Transverse colon (tissue), 4 donors: Measurements from ENCODE around the gene CUL1. TPM values are rescaled to one million over a fixed set of nuclear protein-coding genes. Genes with fewer than 3 reads are reported as not detected.

ENCODE experiments used
- DNase-seq: peaks from one replicate; pipeline ENCODE4 v3.0.0-alpha.2; 2019
- H3K27ac ChIP-seq, 4 donors: fragments of 200-600 bp; sonication (generic); 2 replicates each; pipeline ENCODE4 v1.5.1; 2016 to 2018; ENCODE audit warnings: inconsistent platforms in 4 of 4
- H3K27me3 ChIP-seq: fragments of 200-600 bp; sonication (generic); 2 replicates; pipeline ENCODE4 v1.5.1; 2017; ENCODE audit warnings: inconsistent platforms
- H3K36me3 ChIP-seq, 4 donors: fragments of 200-600 bp; sonication (generic); 2 replicates each; pipeline ENCODE4 v1.5.1; 2017 to 2019; ENCODE audit warnings: inconsistent platforms in 4 of 4
- H3K4me1 ChIP-seq, 4 donors: fragments of 200-600 bp; sonication (generic); 2 replicates each; pipeline ENCODE4 v1.5.1; 2017 to 2020; ENCODE audit warnings: inconsistent platforms in 4 of 4
- H3K4me3 ChIP-seq, 4 donors: fragments of 200-600 bp; sonication (generic); 1 replicate in 1 of 4; 2 replicates in 3 of 4; pipeline versions ENCODE4 v1.5.1 to v1.6.1; 2017 to 2019; ENCODE audit warnings: inconsistent platforms in 4 of 4
- H3K9me3 ChIP-seq, 2 donors: fragments of 200-600 bp; sonication (generic); 2 replicates each; pipeline ENCODE4 v1.5.1; 2017 to 2019; ENCODE audit warnings: inconsistent platforms in 2 of 2
- EP300 ChIP-seq: sonication (generic); formaldehyde crosslinking; IDR thresholded peaks from one replicate; pipeline ENCODE4 v1.6.1; 2017; ENCODE audit warnings: antibody characterized with exemption, low read depth
- POLR2A ChIP-seq: fragments of 450-650 bp; IDR thresholded peaks from one replicate; pipeline ENCODE4 v1.6.1; 2016; ENCODE audit warnings: antibody characterized with exemption, mild to moderate bottlenecking, moderate library complexity
- POLR2AphosphoS5 ChIP-seq, 3 donors: sonication (generic); formaldehyde crosslinking; IDR thresholded peaks; one replicate each; pipeline ENCODE4 v1.6.1; 2016; ENCODE audit warnings: antibody characterized with exemption in 3 of 3
- WGBS, 2 donors: methylation state at CpG; one replicate each; pipeline ENCODE4 v1.1.5; 2018; ENCODE audit warnings: low coverage in 1 of 2; 5-methylcytosine and 5-hydroxymethylcytosine counted together
- in situ Hi-C, 4 donors: fragments of 200-750 bp; cut with MboI; loops; one replicate each; pipeline versions ENCODE4 v1.15.0 to v1.15.1; 2017; ENCODE audit warnings: low sequenced_read_pairs in 3 of 4, low pct_ligation_motif_present in 1 of 4, low pct_unique_long_range_greater_than_20kb in 1 of 4
- intact Hi-C: fragments of 100-400 bp; cut with DNase I; formaldehyde crosslinking; loops from one replicate; pipeline ENCODE4 v1.15.1; 2023; ENCODE audit warnings: low total_unique reads
- total RNA-seq, 4 donors: library from RNA; depleted of rRNA; stranded (reverse); fragments of >200 nt; gene quantifications; one replicate each; pipeline ENCODE4 v1.1.0, GENCODE V29; 2016
- TF ChIP-seq, protein P1 (sequence below), 5 experiments: fragments of 200-600 bp in 3 of 5; fragments of 450-650 bp in 2 of 5; sonication (generic) in 3 of 5; IDR thresholded peaks; 1 replicate in 2 of 5; 2 replicates in 3 of 5; pipeline ENCODE4 v1.5.1; 2016 to 2017; ENCODE audit warnings: antibody characterized with exemption in 5 of 5, inconsistent platforms in 3 of 5, mild to moderate bottlenecking in 2 of 5, moderate library complexity in 1 of 5

The CUL1 gene
- total RNA-seq, 4 donors from 2014 or later: 17.6 to 44.6 (median 28.8) TPM

DNA sequence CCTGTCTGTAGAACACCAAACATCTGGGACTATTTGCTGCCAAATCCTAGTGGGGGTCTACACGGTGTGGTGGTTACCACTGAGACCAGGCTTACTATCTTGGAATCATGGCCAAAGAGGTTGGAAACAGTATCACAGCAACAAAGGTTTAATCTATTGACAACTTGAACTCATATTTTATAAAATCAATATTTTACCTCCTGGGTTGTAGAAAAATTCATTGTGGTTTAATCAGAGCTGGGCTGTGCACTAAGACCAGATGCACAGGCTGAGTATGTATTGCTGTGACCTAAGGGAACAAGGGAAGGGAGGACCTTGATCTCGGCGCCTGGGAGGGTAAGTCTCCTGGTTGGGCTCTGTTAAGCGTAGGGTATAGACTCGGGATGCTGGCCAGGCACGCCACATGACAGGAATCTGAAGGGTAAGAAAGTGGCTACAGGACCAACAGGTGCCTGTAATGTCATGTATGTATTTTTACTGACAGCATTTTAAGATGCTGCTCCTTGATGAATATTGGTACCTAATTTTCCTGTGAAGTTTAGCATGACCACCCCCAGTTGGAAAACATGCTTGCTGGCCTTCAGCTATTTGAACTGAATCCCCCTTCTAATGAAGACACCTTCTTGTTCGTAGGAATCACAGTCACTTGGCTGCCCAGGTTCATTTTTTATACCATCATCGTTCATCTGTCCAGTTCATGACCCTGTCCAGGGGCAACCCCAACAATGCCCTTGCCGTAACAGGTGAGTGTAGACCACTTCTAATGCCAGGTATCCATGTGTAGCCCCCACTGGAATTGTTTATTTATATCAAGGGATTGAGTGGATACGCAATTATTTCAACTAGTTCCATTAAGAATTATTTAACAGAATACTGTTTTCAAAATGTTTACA lies 105.9 kb downstream of the CUL1 start:
- H3K36me3 ChIP-seq: peaks cover 0 to 24% (median 10%) of the 10 kb centered on the region in 4 donors
- TF ChIP-seq, protein P1, sequence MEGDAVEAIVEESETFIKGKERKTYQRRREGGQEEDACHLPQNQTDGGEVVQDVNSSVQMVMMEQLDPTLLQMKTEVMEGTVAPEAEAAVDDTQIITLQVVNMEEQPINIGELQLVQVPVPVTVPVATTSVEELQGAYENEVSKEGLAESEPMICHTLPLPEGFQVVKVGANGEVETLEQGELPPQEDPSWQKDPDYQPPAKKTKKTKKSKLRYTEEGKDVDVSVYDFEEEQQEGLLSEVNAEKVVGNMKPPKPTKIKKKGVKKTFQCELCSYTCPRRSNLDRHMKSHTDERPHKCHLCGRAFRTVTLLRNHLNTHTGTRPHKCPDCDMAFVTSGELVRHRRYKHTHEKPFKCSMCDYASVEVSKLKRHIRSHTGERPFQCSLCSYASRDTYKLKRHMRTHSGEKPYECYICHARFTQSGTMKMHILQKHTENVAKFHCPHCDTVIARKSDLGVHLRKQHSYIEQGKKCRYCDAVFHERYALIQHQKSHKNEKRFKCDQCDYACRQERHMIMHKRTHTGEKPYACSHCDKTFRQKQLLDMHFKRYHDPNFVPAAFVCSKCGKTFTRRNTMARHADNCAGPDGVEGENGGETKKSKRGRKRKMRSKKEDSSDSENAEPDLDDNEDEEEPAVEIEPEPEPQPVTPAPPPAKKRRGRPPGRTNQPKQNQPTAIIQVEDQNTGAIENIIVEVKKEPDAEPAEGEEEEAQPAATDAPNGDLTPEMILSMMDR (IDR thresholded peaks at IDR 0.05): no peak
- TF ChIP-seq POLR2AphosphoS5 (IDR thresholded peaks at IDR 0.05) (no peak), POLR2A (no peak), EP300 (no peak)
- no peak overlapping the region for H3K27ac ChIP-seq
- DNase-seq: no peak
- intact Hi-C loops (no loop called here), in situ Hi-C loops (no loop called here)
- H3K9me3 ChIP-seq: no peaks in the 10 kb centered on the region
- WGBS, 2 donors: 85 to 100% methylated on average over 1 to 10 of the region's 10 CpGs
- H3K4me3 ChIP-seq: no peak overlapping the region
- no peaks in the 10 kb centered on the region for H3K4me1 ChIP-seq
- no peaks in the 10 kb centered on the region for H3K27me3 ChIP-seq

DNA sequence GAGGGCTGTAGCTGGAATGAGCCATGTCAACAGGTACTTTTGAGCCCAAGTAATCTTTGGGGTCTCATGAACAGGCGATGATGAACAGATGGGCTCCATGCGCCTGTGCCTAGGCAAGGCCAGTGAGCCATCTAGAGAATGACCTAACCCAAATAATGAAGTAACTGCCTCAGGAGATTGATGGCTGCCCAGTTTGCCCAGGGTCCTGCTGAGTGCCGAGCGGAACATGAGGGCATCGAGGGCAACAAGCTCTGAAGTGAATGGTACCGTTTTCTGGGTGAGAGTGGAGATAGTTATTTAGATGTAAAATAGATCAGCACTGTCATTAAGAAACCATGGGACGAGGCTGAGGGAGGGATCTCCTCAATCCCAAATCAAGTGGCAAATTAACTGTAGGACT lies 107.5 kb downstream of the CUL1 start:
- in situ Hi-C loops (no loop called here), intact Hi-C loops (no loop called here)
- no peak overlapping the region for H3K4me3 ChIP-seq
- no peaks in the 10 kb centered on the region for H3K27me3 ChIP-seq
- H3K9me3 ChIP-seq: no peaks in the 10 kb centered on the region
- DNase-seq: no peak
- no peak overlapping the region for H3K27ac ChIP-seq
- TF ChIP-seq POLR2AphosphoS5 (IDR thresholded peaks at IDR 0.05): no peak
- 80 to 92% methylated on average over 1 to 7 of the region's 7 CpGs for WGBS, 2 donors
- H3K4me1 ChIP-seq: no peaks in the 10 kb centered on the region
- H3K36me3 ChIP-seq: peaks cover 0 to 8% (median 2%) of the 10 kb centered on the region in 4 donors

DNA sequence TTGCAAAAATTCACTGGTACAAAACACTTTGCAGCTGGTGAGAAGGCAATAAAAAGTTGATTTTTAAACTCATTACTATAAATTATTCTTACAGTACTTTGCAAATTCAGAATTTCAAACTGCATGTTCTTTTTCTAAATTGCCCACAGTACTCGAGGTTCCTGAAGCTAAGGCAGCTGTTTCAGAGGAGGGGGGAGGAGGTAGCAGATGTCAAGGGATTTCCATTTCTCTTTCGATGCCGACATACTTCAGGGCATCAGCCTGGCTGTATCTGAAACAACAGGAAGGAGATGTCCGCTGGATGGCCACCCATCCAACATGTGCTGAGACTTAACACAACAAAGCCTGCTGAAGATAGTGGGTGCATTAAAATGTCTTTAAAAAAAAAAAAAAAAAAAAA lies 108.7 kb downstream of the CUL1 start:
- H3K9me3 ChIP-seq: no peaks in the 10 kb centered on the region
- no peak overlapping the region for H3K4me3 ChIP-seq
- no peaks in the 10 kb centered on the region for H3K4me1 ChIP-seq
- no peaks in the 10 kb centered on the region for H3K27me3 ChIP-seq
- in situ Hi-C loops (no loop called here), intact Hi-C loops (no loop called here)
- no peak overlapping the region for H3K27ac ChIP-seq
- 76 to 85% methylated on average over 4 of the region's 4 CpGs for WGBS, 2 donors
- DNase-seq: no peak
- TF ChIP-seq POLR2AphosphoS5 (IDR thresholded peaks at IDR 0.05) (no peak), POLR2A (no peak), EP300 (no peak)
- TF ChIP-seq, protein P1 (IDR thresholded peaks at IDR 0.05): no peak
- H3K36me3 ChIP-seq: no peaks in the 10 kb centered on the region

DNA sequence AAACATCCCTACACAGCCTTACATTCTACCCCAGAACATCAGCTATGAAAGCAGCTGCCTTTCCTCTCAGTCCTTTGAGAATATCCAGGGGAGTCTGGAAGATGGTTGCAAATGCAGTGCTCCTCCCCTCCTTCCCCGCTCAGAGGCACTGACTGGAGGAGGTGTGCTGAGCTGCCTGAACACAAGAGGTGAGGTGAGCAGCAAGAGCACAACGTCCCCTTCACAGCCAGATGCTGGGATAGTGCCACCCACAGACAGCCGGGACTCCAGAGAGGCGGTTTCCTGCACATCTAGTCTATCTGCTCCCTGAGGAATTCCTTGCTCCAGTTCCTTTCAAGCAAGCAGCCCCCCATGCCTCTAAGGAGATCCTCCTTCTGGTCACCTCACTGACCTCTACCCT lies 111.2 kb downstream of the CUL1 start:
- no peaks in the 10 kb centered on the region for H3K4me1 ChIP-seq
- no peak overlapping the region for H3K4me3 ChIP-seq
- H3K27ac ChIP-seq: no peak overlapping the region
- 67 to 92% methylated on average over 2 to 4 of the region's 4 CpGs for WGBS, 2 donors
- DNase-seq: no peak
- intact Hi-C loops (no loop called here), in situ Hi-C loops (no loop called here)
- TF ChIP-seq EP300: no peak
- no peak for TF ChIP-seq POLR2AphosphoS5 (IDR thresholded peaks at IDR 0.05)
- TF ChIP-seq, protein P1 (IDR thresholded peaks at IDR 0.05): no peak
- TF ChIP-seq POLR2A: no peak
- H3K9me3 ChIP-seq: no peaks in the 10 kb centered on the region
- H3K27me3 ChIP-seq: no peaks in the 10 kb centered on the region
- no peaks in the 10 kb centered on the region for H3K36me3 ChIP-seq
